T-helper 22 cell (primary cell): Measurements from ENCODE around the gene MARVELD1.
"Not testable (repeated sequence)": the region's sequence is repeated elsewhere in the genome, so short reads cannot be mapped to it uniquely, and the experiment has no call there.

Experiments
- DNase-seq: peaks from one replicate; pipeline ENCODE4 v3.0.0-alpha.2; 2020; ENCODE audit warnings: low read depth

Gene MARVELD1

DNA sequence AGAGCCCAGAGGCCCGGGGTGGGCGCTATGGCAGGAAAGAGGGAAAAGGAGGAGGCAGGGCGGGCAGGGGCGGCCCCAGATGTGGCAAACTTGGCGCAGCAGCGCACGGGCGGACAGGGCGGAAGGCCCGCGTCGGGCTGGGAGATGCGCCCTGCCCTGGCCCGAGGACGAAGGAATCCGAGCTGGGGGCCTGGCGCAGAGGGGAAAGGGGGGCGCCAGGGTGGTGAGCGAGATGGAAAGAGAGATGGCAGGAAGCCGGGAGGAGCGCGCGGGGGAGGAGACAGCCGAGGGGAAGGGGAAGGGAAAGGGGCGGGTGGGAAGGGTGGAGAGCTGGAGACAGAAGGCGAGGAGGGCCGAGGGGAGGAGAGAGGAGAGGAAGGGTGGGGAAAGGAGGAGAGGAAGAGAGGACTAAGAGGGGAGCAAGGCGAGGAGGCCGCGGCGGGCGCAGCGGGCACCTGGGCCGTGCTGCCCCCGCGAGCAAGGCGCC is at the start of gene MARVELD1:
MARVELD1 (plus strand) TSS at position 392 of the 487 bp plus-strand sequence. CDS start 147 bp downstream, outside the sequence.
- no peak for DNase-seq

DNA sequence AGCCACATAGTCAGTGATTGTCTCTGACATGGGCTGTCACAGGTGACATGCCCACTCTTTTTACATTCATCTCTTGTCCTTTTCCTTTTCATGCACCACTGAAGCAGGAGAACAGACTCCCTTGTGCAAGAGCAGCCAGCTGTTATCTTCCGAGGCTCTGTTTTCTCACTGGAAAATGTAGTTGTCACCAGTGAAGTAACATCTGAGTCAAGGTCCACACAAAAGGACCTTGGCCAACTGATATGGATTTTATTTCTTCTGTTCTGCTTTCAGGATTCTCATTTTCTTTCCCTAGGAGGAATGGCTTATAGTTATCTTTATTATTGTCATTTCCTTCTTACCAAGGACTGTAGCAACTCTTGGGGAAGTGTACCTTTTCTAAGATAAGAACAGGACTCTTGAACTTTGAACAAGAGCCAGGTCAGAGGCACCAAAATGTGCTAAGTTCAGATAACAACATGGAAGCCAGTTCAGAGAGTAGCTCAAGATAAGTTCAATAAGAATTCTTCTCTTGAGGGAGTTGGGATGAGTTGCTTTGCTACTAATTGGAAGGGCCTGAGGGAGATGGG is 49.2 kb upstream of the MARVELD1 start:
- DNase-seq, result no peak

DNA sequence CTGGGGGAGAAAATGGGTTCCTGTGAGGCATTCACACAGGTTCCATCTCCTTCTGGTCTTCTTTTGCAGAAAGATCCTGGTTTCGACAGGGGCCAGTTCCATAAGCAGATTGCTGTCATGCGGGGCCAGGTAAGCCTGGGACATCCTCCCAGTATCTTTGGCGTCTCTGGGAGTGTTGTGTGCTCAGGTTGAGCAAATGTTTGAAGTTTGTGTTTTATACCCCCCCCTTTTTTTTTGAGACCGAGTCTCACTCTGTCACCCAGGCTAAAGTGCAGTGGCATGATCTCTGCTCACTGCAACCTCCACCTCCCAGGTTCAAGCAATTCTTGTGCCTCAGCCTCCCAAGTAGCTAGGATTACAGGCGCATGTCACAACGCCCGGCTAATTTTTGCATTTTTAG is 46.5 kb upstream of the MARVELD1 start:
- no peak for DNase-seq

DNA sequence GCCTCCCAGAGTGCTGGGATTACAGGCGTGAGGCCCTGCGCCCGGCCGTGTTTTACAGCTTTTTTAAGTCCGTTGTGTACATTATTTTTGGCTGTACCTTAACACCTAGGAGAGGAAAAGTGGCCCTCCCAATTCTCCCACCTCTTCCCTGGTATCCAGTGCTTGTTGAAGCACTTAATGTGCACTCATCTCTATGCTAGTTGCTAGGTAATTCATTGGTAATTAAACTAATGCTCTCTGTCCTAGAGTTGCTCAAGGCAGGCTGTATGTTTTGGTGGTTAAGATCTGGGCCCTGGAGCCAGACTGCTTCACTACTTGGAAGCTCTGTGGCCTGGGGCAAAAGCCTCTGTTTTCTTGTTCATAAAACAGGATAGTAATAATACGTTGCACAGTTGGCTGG is 46.1 kb upstream of the MARVELD1 start:
- DNase-seq, result no peak

DNA sequence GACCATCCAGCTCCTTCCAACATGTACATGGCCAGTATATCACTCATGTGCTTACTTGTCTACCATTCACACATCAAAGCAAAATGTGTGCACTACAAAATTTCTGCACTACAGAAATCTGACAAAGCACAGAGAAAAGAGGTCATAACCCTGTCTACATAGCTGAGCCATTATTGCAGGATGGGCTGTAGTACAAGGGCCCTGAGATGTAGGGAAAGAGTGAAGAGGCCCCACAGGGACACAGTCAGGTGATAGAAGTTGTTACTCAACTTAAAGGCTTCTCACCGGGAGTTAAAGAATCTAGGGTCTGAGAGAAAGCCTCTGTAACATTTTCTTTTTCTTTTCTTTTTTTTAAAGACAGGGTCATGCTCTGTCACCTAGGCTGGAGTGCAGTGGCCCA is 44.0 kb upstream of the MARVELD1 start:
- no peak for DNase-seq

DNA sequence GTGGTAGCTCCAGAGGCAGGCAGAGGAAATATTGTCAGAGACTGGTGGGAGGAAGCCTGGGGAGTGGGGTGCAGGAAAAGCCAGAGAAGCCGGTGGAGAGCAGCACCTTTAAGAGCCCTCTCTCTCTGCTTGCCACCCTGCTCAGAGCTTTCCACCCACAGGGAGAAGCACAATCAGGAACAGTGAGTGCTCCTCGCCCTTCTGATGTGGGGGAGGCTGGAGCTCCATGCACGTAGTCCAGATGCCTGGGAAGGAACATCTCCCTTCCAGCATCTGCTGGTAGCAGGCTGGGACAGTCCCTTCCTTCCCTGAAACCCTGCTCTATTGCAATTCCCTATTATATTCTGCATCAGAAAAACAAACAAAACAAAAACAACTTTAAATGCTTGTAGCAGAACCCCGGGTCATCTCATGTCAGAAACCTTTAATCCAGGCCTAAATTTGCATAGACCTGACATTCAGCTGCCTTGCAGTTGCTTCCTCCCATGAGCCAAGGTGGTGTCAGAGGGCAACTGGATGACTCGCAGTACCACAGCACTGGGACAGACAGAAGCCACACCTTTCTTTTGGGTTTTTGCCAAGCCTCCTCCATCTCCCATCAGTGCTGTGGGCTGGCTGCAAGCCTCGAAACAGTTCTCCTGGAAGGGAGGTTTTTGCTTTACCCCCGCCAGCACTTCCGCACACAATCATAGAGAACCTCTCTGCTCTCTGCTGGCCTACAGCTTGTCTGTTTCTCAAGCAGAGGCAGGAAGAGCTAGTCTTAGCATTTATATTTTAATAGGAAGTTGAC is 39.6 kb upstream of the MARVELD1 start:
- DNase-seq, result no peak

DNA sequence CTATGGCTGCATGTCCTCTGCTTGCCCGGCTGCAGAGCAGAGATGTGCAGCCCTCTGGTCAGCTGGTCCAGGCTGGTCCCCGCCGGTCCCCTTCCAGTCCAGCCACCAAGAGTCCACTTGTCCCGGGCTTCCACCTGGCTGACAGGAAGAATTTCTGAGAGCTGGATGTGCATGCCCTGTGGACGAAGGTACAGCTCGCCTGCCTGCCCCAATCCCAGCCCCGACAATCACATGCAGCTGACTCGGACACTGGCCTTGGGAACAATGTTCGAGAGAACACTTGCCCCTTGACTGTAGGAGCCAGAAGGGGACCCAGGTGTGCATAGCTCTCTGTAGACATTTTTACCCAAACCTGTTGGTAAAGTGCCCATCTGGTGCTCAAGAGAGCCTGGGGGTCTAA is 38.3 kb upstream of the MARVELD1 start:
- DNase-seq, result no peak

DNA sequence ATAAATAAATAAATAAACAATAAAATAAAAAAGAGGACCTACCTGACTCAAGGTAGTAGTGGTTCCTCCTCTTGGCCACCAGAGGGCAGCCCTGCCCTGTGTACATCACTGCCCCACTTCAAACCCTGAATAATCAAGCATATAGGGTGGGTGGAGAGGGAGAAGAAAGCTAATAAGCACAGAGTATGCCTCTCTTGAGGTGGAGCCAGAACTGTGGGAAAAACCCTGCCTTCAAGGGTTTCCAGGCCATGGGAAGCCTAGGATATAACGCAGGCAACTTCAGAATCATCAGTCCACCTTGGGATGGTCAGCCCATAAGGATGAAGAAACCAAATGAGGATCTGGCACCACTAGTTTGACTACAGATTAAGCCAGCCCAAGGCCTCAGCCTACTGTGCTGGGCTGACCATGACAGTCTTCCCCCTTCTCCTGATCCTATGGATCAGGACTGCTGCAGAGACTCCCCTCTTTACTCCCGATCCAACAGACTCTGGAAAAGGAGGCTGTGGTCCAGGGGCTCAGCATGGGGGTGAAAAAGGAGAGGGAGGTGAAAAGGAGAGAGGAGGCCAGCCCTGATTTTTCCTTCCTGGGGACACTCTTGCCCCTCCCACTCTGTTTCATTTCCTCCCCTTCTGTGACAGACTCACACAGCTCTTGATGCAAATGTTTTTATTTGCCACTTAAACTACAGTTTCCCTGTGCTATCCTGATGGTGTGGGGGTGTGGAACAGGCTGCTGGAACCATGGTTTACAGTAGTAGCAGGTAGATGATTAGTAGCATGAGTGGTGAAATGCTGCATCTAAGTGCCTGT is 36.6 kb upstream of the MARVELD1 start:
- no peak for DNase-seq

DNA sequence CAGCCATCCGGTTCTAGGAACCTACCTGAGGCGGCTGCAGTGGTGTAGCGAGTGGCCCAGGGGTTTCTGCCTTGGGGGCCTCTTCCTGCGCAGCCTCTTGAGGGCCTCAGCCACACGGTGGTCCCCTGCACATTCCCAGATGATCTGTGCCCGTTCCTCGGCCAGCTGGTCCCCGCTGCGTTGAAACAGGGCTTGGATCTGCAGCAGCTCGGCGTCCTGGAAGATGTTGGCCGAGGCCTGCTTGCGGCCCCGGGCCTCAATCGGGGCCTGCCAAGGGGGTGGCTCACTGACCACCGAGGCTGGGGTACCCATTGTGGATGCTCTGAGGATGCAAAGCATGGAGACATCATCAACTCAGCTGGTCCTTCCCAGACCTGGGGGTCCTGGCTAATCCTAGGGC is 33.9 kb upstream of the MARVELD1 start:
- DNase-seq, result no peak

DNA sequence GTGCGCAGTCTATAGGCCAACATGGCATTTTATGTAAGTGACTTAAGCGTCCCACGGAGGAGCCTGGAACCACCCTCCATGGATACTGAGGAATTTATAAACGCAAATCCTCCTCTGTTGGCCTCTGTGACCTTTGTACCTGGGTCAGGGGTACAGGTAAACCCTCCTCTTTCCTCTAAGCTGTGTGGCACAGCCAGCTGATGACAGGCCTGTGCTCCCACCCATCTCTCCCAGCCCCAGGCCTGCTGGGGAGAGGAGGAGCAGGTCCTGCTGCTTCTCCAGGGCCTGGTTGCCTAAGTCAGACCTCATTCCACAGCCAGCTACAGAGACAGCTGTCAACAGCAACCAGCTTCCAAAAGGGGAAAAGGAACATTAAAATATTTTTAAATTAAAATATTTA is 31.5 kb upstream of the MARVELD1 start:
- DNase-seq, result no peak

DNA sequence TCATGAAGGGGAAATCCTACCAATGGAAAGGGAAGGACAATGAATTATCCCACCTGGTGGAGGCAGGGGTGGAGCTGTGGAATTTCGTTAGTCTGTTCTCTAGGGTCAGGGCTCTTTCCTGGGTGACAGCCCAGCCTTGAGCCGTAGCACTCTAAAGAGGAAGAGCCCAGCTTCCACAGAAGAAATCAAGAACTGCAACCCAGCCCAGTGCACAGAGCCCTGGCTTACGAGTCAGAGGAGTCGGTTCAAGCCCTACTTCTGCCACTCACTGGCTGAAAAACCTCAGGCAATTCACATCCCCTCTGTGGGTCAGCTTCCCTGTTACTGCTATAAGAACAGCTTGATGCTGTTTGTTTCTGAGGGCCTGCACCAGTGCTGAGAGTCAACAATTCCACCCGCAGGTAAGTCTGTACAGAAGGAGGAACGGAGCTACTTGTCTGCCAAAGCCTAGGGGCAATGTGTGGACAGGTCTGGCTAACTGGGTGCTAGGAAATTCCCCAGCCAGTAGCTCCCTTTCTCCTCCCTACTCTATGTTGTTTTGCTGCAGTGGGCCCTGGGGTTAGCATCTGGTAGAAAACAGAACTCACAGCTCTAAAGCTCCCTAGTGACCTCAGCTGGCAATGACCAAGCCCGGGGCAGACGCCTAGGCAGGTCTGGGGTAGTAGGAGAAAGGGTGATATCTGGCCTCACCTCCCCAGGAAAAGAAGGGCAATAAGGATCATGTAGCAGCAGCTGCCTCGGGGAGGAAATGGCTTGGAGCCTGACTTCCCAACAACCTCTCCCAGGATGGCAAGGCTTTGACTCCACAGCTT is 29.8 kb upstream of the MARVELD1 start:
- DNase-seq, result no peak

DNA sequence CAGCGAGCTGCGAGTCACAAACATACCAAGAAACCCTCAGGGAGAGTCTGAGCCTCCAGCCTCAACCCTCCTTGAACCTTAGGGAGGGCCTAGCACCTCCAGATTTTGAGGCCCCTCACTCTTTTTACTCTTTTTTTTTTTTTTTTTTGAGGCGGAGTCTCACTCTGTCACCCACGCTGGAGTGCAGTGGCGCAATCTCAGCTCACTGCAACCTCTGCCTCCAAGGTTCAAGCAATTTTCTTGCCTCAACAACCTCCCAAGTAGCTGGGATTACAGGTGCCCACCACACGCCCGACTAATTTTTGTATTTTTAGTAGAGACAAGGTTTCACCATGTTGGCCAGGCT is 29.2 kb upstream of the MARVELD1 start:
- not testable (repeated sequence) for DNase-seq

DNA sequence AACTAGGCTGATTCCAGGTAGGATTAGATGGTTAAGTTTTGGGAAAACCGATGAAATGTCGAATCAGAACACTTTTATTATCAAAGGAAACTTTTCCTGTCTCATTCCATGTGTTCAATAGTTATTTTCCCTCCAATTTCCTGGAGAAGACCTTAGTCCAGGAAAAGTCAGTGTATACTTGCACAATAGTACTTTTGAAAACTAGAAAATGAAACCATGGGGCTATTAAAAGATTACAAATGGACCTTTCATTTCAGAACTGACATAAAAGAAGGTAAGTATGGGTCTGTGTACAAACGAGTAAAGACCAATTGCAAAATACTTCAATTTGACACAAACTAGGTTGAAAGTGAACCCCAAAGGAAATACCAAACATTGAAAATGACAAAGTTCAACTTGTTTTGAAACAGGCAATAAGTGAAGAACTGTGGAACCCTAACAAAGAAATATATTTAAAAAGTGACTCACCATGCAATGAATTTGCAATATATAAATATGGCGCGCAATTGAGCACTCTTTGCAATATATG is 28.6 kb upstream of the MARVELD1 start:
- no peak for DNase-seq

DNA sequence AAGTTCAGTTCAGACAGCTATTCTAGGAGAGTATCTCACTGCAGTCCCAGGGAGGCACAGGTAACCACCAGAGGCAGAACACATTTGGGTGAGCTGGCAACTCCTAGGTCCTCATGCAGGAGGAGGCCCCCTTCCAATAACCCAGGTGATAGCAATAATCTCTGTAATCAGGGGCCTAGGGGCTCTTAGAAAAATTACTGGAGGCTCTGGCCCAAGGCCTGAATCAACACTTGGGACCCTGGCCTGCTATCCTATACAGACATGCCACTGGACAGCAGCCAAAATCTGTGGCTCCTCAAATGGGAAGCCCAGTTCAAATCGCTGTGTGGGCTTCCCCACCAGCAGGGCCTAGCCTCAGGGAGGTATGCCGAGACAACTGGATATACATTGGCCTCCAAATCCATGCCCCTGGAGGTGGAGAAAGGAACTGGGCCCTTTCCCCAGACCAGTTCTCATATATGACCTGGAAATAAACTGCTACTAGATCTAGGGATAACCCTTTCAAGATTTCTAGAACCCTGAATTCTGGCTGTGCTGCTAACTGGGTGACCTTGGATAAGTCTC is 28.1 kb upstream of the MARVELD1 start:
- no peak for DNase-seq

DNA sequence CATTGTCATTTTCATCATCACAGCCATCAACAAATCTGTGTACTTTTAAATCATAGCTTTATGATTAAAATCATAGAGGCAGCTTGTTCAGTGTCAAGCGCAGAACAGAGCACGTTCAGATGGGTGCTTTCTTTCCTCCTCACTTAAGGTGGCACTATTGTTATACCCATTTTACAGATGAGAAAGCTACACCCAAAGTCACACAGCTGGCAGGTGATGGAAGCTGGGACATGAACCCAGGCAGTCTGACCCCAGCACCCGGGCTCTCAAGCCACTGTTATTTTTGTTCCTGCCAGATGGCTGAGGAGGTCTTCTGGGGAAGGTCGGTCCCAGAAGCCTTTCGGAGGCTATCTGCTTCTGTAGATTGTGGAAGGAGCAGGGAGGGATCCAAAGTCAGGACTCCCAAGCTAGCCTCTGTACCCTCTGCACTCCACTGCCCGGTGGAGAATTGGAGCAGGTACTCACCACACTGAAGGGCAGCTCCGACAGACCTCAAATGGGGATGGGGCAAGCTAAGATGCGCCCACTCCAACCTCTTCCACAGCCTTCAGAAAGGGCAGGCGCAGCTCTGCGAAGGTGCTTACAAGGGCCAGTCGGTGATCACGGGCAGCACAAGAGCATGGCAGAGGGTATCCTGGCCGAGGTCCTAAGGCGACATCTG is 27.1 kb upstream of the MARVELD1 start:
- DNase-seq, result no peak

DNA sequence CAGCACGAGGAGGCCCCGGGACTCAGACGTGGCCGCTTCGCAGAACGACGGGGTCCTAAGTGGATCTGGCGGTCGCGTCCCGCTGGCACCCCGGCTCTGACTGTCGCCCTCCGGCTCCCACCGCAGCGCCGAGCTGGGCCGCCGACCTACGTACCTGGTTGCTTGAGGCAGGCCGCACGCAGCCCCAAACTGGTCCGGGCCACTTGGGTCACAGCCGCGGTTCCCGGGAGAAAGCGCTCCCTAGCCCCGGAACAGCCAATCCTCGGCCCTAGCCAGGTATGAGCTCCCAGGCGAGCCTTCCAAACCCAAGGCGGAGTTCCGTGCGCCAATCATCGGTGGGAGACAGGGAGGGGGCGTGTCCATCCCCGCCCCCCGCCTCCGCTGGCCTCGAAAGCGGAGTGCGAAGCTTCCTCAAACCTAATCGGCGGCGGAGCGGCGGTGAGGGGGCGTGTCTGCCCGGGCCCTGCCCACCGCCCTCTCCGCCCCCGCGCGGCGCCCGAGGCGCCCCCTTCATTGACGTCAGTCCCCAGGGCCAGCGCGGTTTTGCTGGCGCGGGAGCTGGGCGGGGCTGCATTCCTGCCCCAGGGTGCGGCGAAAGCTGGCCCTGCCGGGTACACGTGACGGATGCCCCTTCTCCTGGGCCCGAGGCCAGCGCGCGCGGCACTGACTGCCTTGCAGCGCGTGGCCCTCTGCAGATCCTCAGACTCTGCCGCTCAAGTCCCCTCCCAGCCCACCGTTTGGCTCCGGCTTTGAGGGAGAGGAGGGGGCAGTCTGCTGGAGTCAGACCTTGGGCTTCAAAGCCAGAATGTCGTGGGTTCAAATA is 26.4 kb upstream of the MARVELD1 start, which contains the start of gene AVPI1:
AVPI1 (minus strand) TSS at position 280 of the 823 bp plus-strand sequence. CDS start 7,336 bp downstream, outside the sequence.
- DNase-seq, result peak; percentile 94

DNA sequence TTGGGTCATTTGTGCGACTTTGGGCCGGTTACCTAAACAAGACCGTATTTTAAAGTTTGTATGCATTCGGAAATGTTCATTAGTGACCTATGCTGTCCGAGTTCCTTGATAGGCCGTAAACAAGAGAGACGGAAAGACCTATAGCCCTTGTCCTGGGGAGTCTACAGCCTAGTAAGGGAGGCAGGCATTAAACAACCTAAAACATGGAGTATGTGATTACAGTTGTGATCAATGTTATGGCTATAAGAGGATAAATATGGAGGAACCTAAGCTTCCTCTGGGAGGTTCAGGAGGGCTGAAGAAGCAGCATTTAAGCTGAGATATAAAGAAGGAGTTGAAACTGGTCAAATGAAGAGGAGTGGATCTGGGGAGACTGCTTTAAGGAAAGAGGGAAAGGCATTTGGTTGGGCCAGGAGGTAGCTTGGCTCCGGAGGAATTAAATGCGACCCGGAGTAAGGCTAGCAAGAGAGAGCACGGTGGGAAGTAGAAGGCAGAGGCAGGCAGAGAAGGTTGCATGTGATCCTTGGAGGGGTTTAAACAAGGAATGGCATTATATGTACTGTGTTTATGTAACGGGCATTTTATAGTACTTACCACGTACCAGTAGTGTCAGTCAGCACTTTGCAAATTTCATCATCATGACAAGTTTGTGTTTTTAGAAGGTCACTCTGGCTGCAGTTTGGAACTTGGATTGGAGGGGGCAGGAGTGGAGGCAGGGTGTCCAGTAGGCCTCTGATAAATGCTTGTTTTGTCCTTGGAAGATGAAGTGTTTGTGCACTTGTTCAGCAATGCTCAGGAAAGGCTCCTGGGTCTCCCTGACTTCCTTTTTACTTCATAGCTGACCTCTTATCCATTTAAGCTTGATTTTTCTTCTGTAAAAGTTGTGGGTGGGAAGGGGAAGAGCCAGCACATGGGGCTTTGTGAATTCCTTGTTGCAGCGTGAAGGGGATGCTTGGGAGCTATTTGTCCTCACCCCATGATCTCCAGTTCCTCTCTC is 25.4 kb upstream of the MARVELD1 start:
- DNase-seq, result no peak

DNA sequence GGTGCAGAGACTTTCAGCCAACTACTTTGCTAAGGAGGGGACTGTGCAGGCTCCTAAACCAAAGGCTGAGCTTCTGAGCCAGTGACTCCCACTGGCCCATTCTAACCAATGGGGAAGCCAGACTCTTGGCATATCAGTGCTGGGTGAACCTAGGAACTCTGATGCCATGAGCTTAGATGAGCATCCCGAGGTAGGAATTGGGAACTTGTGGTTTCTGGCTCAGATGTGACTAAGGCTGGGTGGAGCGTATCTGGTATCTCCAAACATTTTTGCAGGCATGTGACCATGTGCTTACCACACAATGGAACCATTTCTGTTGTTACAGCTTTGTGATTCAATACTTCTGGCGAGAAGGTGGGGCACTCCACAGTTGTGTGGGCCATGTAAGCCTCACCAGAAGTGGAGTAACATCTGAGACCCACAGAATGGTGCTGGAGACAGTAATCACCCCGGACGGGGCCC is 23.9 kb upstream of the MARVELD1 start:
- DNase-seq, result no peak

DNA sequence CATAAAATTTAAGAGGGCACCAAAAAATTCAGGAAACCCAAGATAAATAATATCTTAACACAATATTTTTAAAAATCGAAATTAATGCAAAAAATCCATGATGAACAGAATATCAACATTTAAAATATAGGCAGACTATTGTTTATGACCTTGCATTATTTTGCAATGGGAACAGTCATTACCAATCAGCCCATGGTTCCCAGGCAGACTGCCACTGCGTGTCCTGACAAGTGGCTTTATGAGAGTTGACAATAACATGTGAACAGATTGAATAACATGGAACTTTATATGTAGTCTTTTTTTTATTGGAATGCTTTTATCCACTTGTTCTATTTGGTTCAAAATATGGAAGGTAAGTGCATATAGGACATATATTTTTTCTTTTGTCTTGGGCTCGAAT is 23.4 kb upstream of the MARVELD1 start:
- DNase-seq, result no peak
